Uterus (tissue), 2 donors: Measurements from ENCODE around the gene GPX2.

Experiments
- CTCF ChIP-seq, 4 experiments: fragments of 200-600 bp in 2 of 4; fragments of 450-650 bp in 2 of 4; sonication (generic) in 2 of 4; IDR thresholded peaks; one replicate each; pipeline ENCODE4 v1.5.1; 2016 to 2019; ENCODE audit warnings: antibody characterized with exemption in 4 of 4, mild to moderate bottlenecking in 2 of 4, moderate library complexity in 1 of 4
- POLR2A ChIP-seq, 2 donors: fragments of 450-650 bp; IDR thresholded peaks; one replicate each; pipeline ENCODE4 v1.6.1; 2016; ENCODE audit warnings: antibody characterized with exemption in 2 of 2, mild to moderate bottlenecking in 1 of 2, moderate library complexity in 1 of 2

GRCh38 chr14:64942531-64943111 is at the start of gene GPX2:
- TF ChIP-seq CTCF (IDR thresholded peaks at IDR 0.05), result no peak
- no peak for TF ChIP-seq POLR2A (IDR thresholded peaks at IDR 0.05)
